PC-3 (cell line): ENCODE data around the gene GATC. TPM values are rescaled to one million over a fixed set of nuclear protein-coding genes. Genes with fewer than 3 reads are reported as not detected.

Source experiments
- ATAC-seq: fragments of 200-7000 bp; cut with Tn5 transposase; 2 replicates; pipeline ENCODE4 v1.9.1; 2020; ENCODE audit warnings: mild to moderate bottlenecking, moderate library complexity
- BruUV-seq: library from RNA; stranded (reverse); fragments of 400-500 nt; replicated peaks from 2 replicates; lab custom pipeline; 2021; lab: Mats Ljungman, UMichigan
- CTCF ChIA-PET: fragments of 300-600 bp; sonication (Branson Sonifier 250); formaldehyde crosslinking; loops from one replicate; lab custom pipeline; 2022; ENCODE audit warnings: antibody characterized with exemption; lab: Charles Lee
- POLR2A ChIA-PET: fragments of 300-600 bp; sonication (Branson Sonifier 250); formaldehyde crosslinking; loops from one replicate; lab custom pipeline; 2022; ENCODE audit warnings: antibody characterized with exemption; ENCODE audit not compliant: unreplicated experiment; lab: Charles Lee
- DNase-seq: peaks from one replicate; pipeline ENCODE4 v3.0.0-alpha.2; 2015
- H2AFZ ChIP-seq: fragments of 300-600 bp; sonication (generic); 2 replicates; pipeline ENCODE4 v1.6.0; 2016; ENCODE audit warnings: antibody characterized with exemption, low read length
- H3F3A ChIP-seq: fragments of 300-600 bp; sonication (generic); one replicate; pipeline ENCODE4 v1.6.0; 2017; ENCODE audit warnings: antibody characterized with exemption, low read length, control low read depth, mild to moderate bottlenecking; ENCODE audit not compliant: unreplicated experiment
- H3K27ac ChIP-seq: fragments of 300-600 bp; sonication (generic); 2 replicates; pipeline ENCODE4 v1.5.1; 2016; ENCODE audit warnings: mild to moderate bottlenecking, low read length
- H3K27me3 ChIP-seq: fragments of 300-600 bp; sonication (generic); 2 replicates; pipeline ENCODE4 v1.6.1; 2016; ENCODE audit warnings: low read length, mixed read lengths
- H3K36me3 ChIP-seq: fragments of 300-600 bp; sonication (generic); 2 replicates; pipeline ENCODE4 v1.6.1; 2016; ENCODE audit warnings: low read depth, mixed run types, low read length, mixed read lengths
- H3K4me1 ChIP-seq: fragments of 300-600 bp; sonication (generic); 2 replicates; pipeline ENCODE4 v1.5.1; 2016; ENCODE audit warnings: low read length; ENCODE audit not compliant: insufficient read depth
- H3K4me2 ChIP-seq: fragments of 300-600 bp; sonication (generic); 2 replicates; pipeline ENCODE4 v1.6.0; 2016; ENCODE audit warnings: low read length
- H3K4me3 ChIP-seq: fragments of 300-600 bp; sonication (generic); 2 replicates; pipeline ENCODE4 v1.5.1; 2016; ENCODE audit warnings: mild to moderate bottlenecking, low read length, mixed read lengths
- H3K79me2 ChIP-seq: fragments of 300-600 bp; sonication (generic); 2 replicates; pipeline ENCODE4 v1.6.1; 2017; ENCODE audit warnings: low read length, mixed read lengths
- H3K9ac ChIP-seq: fragments of 300-600 bp; sonication (generic); 2 replicates; pipeline ENCODE4 v1.6.0; 2016; ENCODE audit warnings: mild to moderate bottlenecking, low read length
- H3K9me2 ChIP-seq: fragments of 300-600 bp; sonication (generic); replicated peaks from 2 replicates; pipeline ENCODE4 v1.6.1; 2016; ENCODE audit warnings: mixed run types, low read length, mixed read lengths
- H3K9me3 ChIP-seq: fragments of 300-600 bp; sonication (generic); 2 replicates; pipeline ENCODE4 v1.6.1; 2016; ENCODE audit warnings: low read length, mixed read lengths
- H4K20me1 ChIP-seq: fragments of 300-600 bp; sonication (generic); 2 replicates; pipeline ENCODE4 v1.6.1; 2016; ENCODE audit warnings: low read length, mixed read lengths
- CTCF ChIP-seq: fragments of 300-600 bp; sonication (generic); conservative IDR thresholded peaks from 2 replicates; pipeline ENCODE4 v1.5.1; 2017; ENCODE audit warnings: antibody characterized with exemption, low read depth, mild to moderate bottlenecking, low read length
- EZH2 ChIP-seq: fragments of 300-600 bp; sonication (generic); IDR thresholded peaks from one replicate; pipeline ENCODE4 v1.6.1; 2017; ENCODE audit warnings: antibody characterized with exemption, mild to moderate bottlenecking, low read length; ENCODE audit not compliant: unreplicated experiment
- EZH2phosphoT487 ChIP-seq: fragments of 300-600 bp; sonication (generic); IDR thresholded peaks from 2 replicates; pipeline ENCODE4 v1.6.1; 2018; ENCODE audit warnings: mild to moderate bottlenecking, antibody characterized with exemption, low read length, borderline replicate concordance
- intact Hi-C: fragments of 100-400 bp; cut with micrococcal nuclease; formaldehyde crosslinking; loops from 2 replicates; pipeline ENCODE4 v1.9.0; 2023
- total RNA-seq: library from RNA; depleted of rRNA; stranded (reverse); fragments of >200 nt; gene quantifications from 2 replicates; pipeline ENCODE4 v1.2.3, GENCODE V29; 2014

GATC gene
- total RNA-seq, 1 experiment from 2014 or later, result 33.8 TPM

- DNase-seq (no peak), ATAC-seq (no peak; the same call in 1 of the 2 replicates)
- ChIA-PET CTCF (interaction anchor here (0.5 to 0.8 kb wide), 2 partner anchors 65 to 72 kb away, joined by 6 to 14 read pairs; no protein-coding TSS in a partner anchor), POLR2A (no interaction called here)
- H3K79me2 ChIP-seq, result no peaks in the 10 kb centered on the region
- intact Hi-C loops, result no loop called here
- H2AFZ ChIP-seq, result no peak overlapping the region
- H3K4me1 ChIP-seq, result no peaks in the 10 kb centered on the region
- H3K4me3 ChIP-seq, result no peak overlapping the region
- peaks cover 3% of the 10 kb centered on the region for H3F3A ChIP-seq
- H4K20me1 ChIP-seq, result no peaks in the 10 kb centered on the region
- H3K36me3 ChIP-seq, result no peaks in the 10 kb centered on the region; the same call in 1 of the 2 replicates
- no peak overlapping the region for H3K9ac ChIP-seq
- BruUV-seq, result no TSS peak
- no peaks in the 10 kb centered on the region for H3K27me3 ChIP-seq
- no peak for TF ChIP-seq CTCF
- H3K4me2 ChIP-seq, result no peak overlapping the region
- no peaks in the 10 kb centered on the region for H3K9me3 ChIP-seq
- H3K27ac ChIP-seq, result no peak overlapping the region
- no peaks in the 10 kb centered on the region for H3K9me2 ChIP-seq
These were observed 17.5 kb upstream of the GATC start for GRCh38 chr12:120428597-120429229.

- Histone ChIP-seq H3K9me2 (no peaks in the 10 kb centered on the region), H4K20me1 (no peaks in the 10 kb centered on the region), H3F3A (peaks cover 3% of the 10 kb centered on the region), H2AFZ (no peak overlapping the region), H3K27me3 (no peaks in the 10 kb centered on the region), H3K9me3 (no peaks in the 10 kb centered on the region), H3K79me2 (no peaks in the 10 kb centered on the region), H3K4me1 (no peaks in the 10 kb centered on the region), H3K9ac (no peak overlapping the region), H3K4me3 (no peak overlapping the region), H3K36me3 (no peaks in the 10 kb centered on the region; the same call in 1 of the 2 replicates), H3K27ac (no peak overlapping the region), H3K4me2 (no peak overlapping the region)
- ATAC-seq (no peak), DNase-seq (no peak)
- ChIA-PET CTCF (interaction anchor here (0.5 to 0.8 kb wide), 2 partner anchors 66 to 72 kb away, joined by 6 to 14 read pairs; no protein-coding TSS in a partner anchor), POLR2A (no interaction called here)
- TF ChIP-seq EZH2 (no peak), CTCF (no peak), EZH2phosphoT487 (no peak)
- no TSS peak for BruUV-seq
- intact Hi-C loops, result no loop called here
These were observed 16.9 kb upstream of the GATC start for GRCh38 chr12:120429368-120429767.

GRCh38 chr12:120432772-120433525 is 13.3 kb upstream of the GATC start:
- no peak overlapping the region for H3K27ac ChIP-seq
- no peaks in the 10 kb centered on the region; the same call in 1 of the 2 replicates for H3K36me3 ChIP-seq
- ATAC-seq (no peak), DNase-seq (no peak)
- no TSS peak for BruUV-seq
- no peak overlapping the region for H2AFZ ChIP-seq
- H3K9ac ChIP-seq, result no peak overlapping the region
- no peaks in the 10 kb centered on the region for H3K9me2 ChIP-seq
- no peaks in the 10 kb centered on the region for H3K9me3 ChIP-seq
- intact Hi-C loops, result no loop called here
- peaks cover 3% of the 10 kb centered on the region for H3F3A ChIP-seq
- TF ChIP-seq EZH2phosphoT487 (no peak), EZH2 (no peak), CTCF (no peak)
- H3K4me1 ChIP-seq, result 0 out of 2 replicates have a peak, but pooled peaks cover 2% of the 10 kb centered on the region
- H3K4me3 ChIP-seq, result no peak overlapping the region
- ChIA-PET POLR2A (no interaction called here), CTCF (interaction anchor here (0.6 kb wide), 1 partner anchor 78 kb away, joined by 3 read pairs; no protein-coding TSS in a partner anchor)
- H3K4me2 ChIP-seq, result no peak overlapping the region
- H4K20me1 ChIP-seq, result no peaks in the 10 kb centered on the region
- peaks cover 4% of the 10 kb centered on the region for H3K79me2 ChIP-seq
- H3K27me3 ChIP-seq, result no peaks in the 10 kb centered on the region
